Caco-2 (cell line): ENCODE data around the gene FABP1. TPM values are rescaled to one million over a fixed set of nuclear protein-coding genes. Genes with fewer than 3 reads are reported as not detected.

Experiments used
- BruUV-seq: library from RNA; stranded (reverse); fragments of 400-500 nt; replicated peaks from 2 replicates; lab custom pipeline; 2021; lab: Mats Ljungman, UMichigan
- CTCF ChIA-PET: fragments of 300-600 bp; sonication (Branson Sonifier 250); formaldehyde crosslinking; loops from one replicate; lab custom pipeline; 2022; ENCODE audit warnings: antibody characterized with exemption; lab: Charles Lee
- POLR2A ChIA-PET: fragments of 300-600 bp; sonication (Branson Sonifier 250); formaldehyde crosslinking; loops from one replicate; lab custom pipeline; 2022; ENCODE audit warnings: antibody characterized with exemption; lab: Charles Lee
- DNase-seq, 2 experiments: peaks; one replicate each; pipeline versions ENCODE4 v3.0.0 to v3.0.0-alpha.2; 2020 to 2022
- H3K27me3 ChIP-seq: replicated peaks from 2 replicates; pipeline ENCODE4 v1.6.0; 2011; ENCODE audit warnings: low read length; ENCODE audit not compliant: control insufficient read depth, insufficient read depth
- H3K36me3 ChIP-seq: 2 replicates; pipeline ENCODE4 v1.5.1; 2011; ENCODE audit warnings: low read length; ENCODE audit not compliant: control insufficient read depth, insufficient read depth
- H3K4me1 ChIP-seq: fragments of 250-450 bp; sonication (Bioruptor Pico); 2 replicates; pipeline ENCODE4 v1.5.1; 2020; ENCODE audit warnings: mild to moderate bottlenecking
- H3K4me3 ChIP-seq: 2 replicates; pipeline ENCODE4 v1.5.1; 2011; ENCODE audit warnings: low read depth, mild to moderate bottlenecking, control low read depth, low read length
- H3K9me3 ChIP-seq: fragments of 250-450 bp; sonication (Bioruptor Pico); 2 replicates; pipeline ENCODE4 v1.5.1; 2020; ENCODE audit warnings: mild to moderate bottlenecking, moderate library complexity
- H3K27ac Mint-ChIP-seq: one replicate; pipeline ENCODE4 v1.8.0; 2022; ENCODE audit warnings: mixed read lengths; ENCODE audit not compliant: unreplicated experiment
- H3K27me3 Mint-ChIP-seq: one replicate; pipeline ENCODE4 v1.8.0; 2022; ENCODE audit warnings: mixed read lengths; ENCODE audit not compliant: insufficient read depth, unreplicated experiment
- H3K36me3 Mint-ChIP-seq: one replicate; pipeline ENCODE4 v1.8.0; 2022; ENCODE audit warnings: mild to moderate bottlenecking, mixed read lengths; ENCODE audit not compliant: insufficient read depth, unreplicated experiment
- H3K4me1 Mint-ChIP-seq: one replicate; pipeline ENCODE4 v1.8.0; 2022; ENCODE audit warnings: low read depth, mixed read lengths; ENCODE audit not compliant: unreplicated experiment
- H3K4me3 Mint-ChIP-seq: one replicate; pipeline ENCODE4 v1.8.0; 2022; ENCODE audit warnings: mild to moderate bottlenecking, moderate library complexity, mixed read lengths; ENCODE audit not compliant: unreplicated experiment
- H3K9me3 Mint-ChIP-seq: one replicate; pipeline ENCODE4 v1.8.0; 2022; ENCODE audit warnings: mixed read lengths; ENCODE audit not compliant: unreplicated experiment
- intact Hi-C: fragments of 100-400 bp; cut with micrococcal nuclease; formaldehyde crosslinking; loops from one replicate; pipeline ENCODE4 v1.10.0; 2022; ENCODE audit not compliant: unreplicated experiment
- total RNA-seq: library from RNA; stranded (reverse); gene quantifications from 2 replicates; pipeline ENCODE4 v1.2.3, GENCODE V29; 2022
- TF ChIP-seq, protein P1 (sequence below), 2 experiments: fragments of 200-600 bp in 1 of 2; IDR thresholded peaks; 1 replicate in 1 of 2; 2 replicates in 1 of 2; pipeline versions ENCODE4 v1.5.1 to v1.8.0; 2011 to 2022; ENCODE audit warnings: antibody characterized with exemption in 1 of 2, control low read depth in 1 of 2, inconsistent platforms in 1 of 2, low read depth in 1 of 2, low read length in 1 of 2, mild to moderate bottlenecking in 1 of 2, moderate library complexity in 1 of 2; ENCODE audit not compliant: insufficient read depth in 1 of 2, severe bottlenecking in 1 of 2, unreplicated experiment in 1 of 2

The FABP1 gene
- total RNA-seq, 1 experiment from 2014 or later = 44.5 TPM

DNA sequence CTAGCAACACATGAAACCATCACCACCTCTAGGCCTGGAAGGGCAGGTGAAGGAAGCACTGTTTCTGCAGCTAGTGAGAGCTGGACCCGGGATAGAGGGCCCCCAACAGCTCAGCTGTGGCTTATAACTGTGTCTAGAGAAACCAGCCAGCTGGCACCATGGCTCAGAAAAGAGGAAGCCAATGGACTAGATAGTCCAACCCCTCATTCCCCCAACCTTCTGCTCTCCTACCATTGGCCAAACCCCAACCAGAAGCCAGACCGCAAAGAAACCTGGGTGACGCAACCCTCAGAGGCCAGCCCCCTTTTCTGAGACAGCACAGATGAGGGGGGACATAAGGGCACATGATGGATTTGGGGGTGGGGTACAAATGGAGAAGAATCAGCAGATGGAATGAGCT lies 35.9 kb downstream of the FABP1 start:
- DNase-seq = no peak
- no TSS peak for BruUV-seq
- intact Hi-C loops = no loop called here
- Mint-ChIP-seq H3K27me3 (no peaks in the 10 kb centered on the region), H3K4me1 (no peaks in the 10 kb centered on the region), H3K4me3 (no peak overlapping the region), H3K36me3 (no peaks in the 10 kb centered on the region), H3K27ac (no peak overlapping the region), H3K9me3 (no peaks in the 10 kb centered on the region)
- H3K27me3 ChIP-seq = no peaks in the 10 kb centered on the region
- H3K4me3 ChIP-seq = no peak overlapping the region
- ChIA-PET CTCF (no interaction called here), POLR2A (interaction anchor here (0.7 kb wide), 1 partner anchor 8 kb away, joined by 3 read pairs; no protein-coding TSS in a partner anchor)
- no peaks in the 10 kb centered on the region for H3K36me3 ChIP-seq
- no peaks in the 10 kb centered on the region for H3K9me3 ChIP-seq
- H3K4me1 ChIP-seq = no peaks in the 10 kb centered on the region
- TF ChIP-seq, protein P1, sequence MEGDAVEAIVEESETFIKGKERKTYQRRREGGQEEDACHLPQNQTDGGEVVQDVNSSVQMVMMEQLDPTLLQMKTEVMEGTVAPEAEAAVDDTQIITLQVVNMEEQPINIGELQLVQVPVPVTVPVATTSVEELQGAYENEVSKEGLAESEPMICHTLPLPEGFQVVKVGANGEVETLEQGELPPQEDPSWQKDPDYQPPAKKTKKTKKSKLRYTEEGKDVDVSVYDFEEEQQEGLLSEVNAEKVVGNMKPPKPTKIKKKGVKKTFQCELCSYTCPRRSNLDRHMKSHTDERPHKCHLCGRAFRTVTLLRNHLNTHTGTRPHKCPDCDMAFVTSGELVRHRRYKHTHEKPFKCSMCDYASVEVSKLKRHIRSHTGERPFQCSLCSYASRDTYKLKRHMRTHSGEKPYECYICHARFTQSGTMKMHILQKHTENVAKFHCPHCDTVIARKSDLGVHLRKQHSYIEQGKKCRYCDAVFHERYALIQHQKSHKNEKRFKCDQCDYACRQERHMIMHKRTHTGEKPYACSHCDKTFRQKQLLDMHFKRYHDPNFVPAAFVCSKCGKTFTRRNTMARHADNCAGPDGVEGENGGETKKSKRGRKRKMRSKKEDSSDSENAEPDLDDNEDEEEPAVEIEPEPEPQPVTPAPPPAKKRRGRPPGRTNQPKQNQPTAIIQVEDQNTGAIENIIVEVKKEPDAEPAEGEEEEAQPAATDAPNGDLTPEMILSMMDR (IDR thresholded peaks at IDR 0.05; ENCODE audit: insufficient read depth in 1 of 2, low read depth in 1 of 2, low read length in 1 of 2, severe bottlenecking in 1 of 2, unreplicated experiment in 1 of 2) = no peak

DNA sequence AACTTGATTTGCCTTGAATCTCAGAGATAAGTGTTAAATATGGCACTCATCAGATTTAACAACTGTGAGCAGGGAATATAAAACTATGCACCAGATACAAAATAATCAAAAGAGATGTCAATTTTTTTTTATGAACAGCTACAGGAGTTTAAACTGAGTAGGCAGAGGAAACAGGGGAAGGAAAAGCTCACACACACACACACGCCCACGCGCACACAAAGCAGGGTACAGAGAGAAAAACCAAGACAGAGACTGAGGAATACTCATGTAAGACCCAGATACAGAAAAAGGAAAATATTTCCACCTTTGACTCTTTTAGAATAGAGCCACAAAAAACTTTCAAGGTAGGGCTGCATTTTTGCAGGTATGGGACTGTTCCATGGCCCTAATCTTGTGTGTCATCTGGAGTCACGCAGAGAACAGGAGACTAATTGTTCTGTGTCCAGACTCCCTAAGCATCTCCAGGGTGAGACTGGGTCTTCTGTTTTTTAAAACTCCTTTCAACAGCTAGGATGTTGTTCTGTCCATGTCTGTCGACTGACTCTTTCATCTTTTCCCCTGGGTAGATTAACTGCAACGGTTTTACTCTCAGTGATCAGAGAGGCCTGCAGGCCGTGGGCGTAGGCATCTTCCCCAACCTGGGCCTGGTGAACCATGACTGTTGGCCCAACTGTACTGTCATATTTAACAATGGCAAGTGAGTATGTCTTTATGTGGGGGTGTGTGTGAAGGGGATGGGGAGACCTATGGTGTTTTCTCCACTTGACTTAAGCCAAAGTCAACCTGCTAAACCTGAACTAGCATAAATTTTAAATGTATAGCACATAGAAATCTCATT lies 37.2 kb downstream of the FABP1 start:
- TF ChIP-seq, protein P1 (IDR thresholded peaks at IDR 0.05; ENCODE audit: insufficient read depth in 1 of 2, low read depth in 1 of 2, low read length in 1 of 2, severe bottlenecking in 1 of 2, unreplicated experiment in 1 of 2) = no peak
- Histone ChIP-seq H3K27me3 (no peaks in the 10 kb centered on the region), H3K36me3 (no peaks in the 10 kb centered on the region), H3K4me1 (no peaks in the 10 kb centered on the region), H3K9me3 (no peaks in the 10 kb centered on the region), H3K4me3 (no peak overlapping the region)
- no peaks in the 10 kb centered on the region for H3K27me3 Mint-ChIP-seq
- no TSS peak for BruUV-seq
- no peaks in the 10 kb centered on the region for H3K9me3 Mint-ChIP-seq
- H3K27ac Mint-ChIP-seq = no peak overlapping the region
- no peak for DNase-seq
- intact Hi-C loops = no loop called here
- H3K36me3 Mint-ChIP-seq = no peaks in the 10 kb centered on the region
- H3K4me1 Mint-ChIP-seq = no peaks in the 10 kb centered on the region
- ChIA-PET CTCF (interaction anchor here (1.5 kb wide), 1 partner anchor 30 kb away, joined by 8 read pairs; no protein-coding TSS in a partner anchor), POLR2A (no interaction called here)
- H3K4me3 Mint-ChIP-seq = no peak overlapping the region

DNA sequence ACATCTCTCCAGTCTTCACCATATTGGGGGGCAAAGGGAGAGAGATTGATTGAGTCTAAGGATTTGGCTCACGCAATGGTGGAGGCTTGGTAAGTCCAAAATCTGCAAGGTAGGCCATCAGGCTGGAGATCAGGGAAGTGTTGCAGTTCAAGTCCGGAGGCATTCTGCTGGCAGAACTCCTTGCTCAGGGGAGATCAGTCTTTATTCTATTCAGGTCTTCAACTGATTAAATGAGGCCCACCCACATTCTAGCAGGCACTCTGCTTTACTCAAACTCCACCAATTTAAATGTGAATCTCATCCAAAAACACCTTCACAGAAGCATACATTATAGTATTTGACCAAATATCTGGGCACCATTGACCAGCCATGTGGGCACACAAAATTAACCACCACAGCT lies 38.9 kb downstream of the FABP1 start:
- no peak overlapping the region for H3K4me3 ChIP-seq
- H3K27ac Mint-ChIP-seq = no peak overlapping the region
- no peaks in the 10 kb centered on the region for H3K36me3 Mint-ChIP-seq
- no peaks in the 10 kb centered on the region for H3K4me1 Mint-ChIP-seq
- H3K9me3 ChIP-seq = no peaks in the 10 kb centered on the region
- CTCF ChIA-PET = no interaction called here
- no peaks in the 10 kb centered on the region for H3K27me3 ChIP-seq
- BruUV-seq = no TSS peak
- DNase-seq = no peak
- H3K4me1 ChIP-seq = no peaks in the 10 kb centered on the region
- TF ChIP-seq, protein P1 (IDR thresholded peaks at IDR 0.05; ENCODE audit: insufficient read depth in 1 of 2, low read depth in 1 of 2, low read length in 1 of 2, severe bottlenecking in 1 of 2, unreplicated experiment in 1 of 2) = no peak
- H3K9me3 Mint-ChIP-seq = no peaks in the 10 kb centered on the region
- POLR2A ChIA-PET = no interaction called here
- intact Hi-C loops = no loop called here
- H3K27me3 Mint-ChIP-seq = no peaks in the 10 kb centered on the region
- no peaks in the 10 kb centered on the region for H3K36me3 ChIP-seq
- no peak overlapping the region for H3K4me3 Mint-ChIP-seq
